SHP77 treated with DMSO at 0.1 percent for 48 hours (cell line): ENCODE measurements around the gene RNF135.
"Not testable (repeated sequence)": the region's sequence is repeated elsewhere in the genome, so short reads cannot be mapped to it uniquely, and the experiment has no call there.

Experiments used
- DNase-seq: peaks from one replicate; lab custom pipeline; 2025; lab: John Stamatoyannopoulos, UW

Gene RNF135

DNA sequence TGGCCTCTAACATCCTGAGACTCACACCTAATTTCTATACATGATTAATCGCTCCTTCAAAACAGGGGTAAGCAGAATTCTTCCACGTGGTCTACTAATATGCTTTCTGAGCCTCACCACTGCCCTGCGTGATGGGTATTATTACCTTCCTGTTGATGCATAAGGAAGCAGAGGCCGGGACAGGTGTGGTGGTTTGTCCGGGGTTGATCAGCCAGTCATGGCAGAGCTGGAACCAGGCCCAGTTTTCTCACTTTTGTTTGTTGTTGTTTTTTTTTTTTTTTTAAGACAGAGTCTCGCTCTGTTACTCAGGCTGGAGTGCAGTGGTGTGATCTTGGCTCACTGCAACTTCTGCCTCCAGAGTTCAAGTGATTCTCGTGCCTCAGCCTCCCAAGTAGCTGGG, 31.2 kb downstream of the RNF135 start:
- DNase-seq, result no peak

DNA sequence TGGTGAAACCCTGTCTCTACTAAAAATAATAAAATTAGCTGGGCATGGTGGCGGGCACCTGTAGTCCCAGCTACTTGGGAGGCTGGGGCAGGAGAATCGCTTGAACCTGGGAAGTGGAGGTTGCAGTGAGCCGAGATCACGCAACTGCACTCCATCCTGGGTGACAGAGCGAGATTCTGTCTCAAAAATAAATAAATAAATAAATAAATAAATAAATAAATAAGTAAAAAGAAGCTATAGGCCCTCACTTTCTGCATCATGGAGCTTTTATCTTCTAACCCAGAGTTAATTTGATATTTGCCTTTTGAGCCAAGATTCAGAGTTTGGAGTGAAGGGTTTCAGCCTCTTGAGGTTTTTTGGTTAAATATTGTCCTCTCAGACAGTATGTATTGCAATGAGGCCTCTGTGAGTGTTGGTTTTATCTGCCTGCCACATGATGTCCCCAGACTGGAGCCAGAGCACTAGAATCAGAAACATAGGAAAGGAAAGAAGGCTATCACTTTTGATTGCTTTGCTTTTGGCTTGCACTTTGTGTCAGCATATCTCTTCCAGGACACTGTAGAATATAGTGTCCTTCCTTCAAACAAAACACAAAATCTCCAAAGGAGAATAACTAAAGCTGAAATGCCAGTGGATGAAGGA, 32.5 kb downstream of the RNF135 start:
- no peak for DNase-seq

DNA sequence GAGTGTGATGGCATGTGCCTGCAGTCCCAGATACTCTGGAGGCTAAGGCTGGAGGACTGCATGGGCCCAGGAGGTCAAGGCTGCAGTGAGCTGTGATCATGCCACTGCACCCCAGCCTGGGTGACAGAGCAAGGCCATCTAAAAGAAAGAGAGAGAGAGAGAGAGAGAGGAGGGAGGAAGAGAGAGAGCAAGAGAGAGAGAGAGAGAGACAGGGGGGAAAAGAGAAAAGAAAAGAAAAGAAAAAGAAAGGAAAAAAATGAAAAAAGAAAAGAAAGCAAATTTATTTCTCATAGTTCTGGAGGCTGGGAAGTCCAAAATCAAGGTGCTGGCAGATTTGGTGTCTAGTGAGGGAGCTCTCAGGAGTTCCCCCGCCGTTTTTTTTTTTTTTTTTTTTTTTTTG, 33.3 kb downstream of the RNF135 start:
- DNase-seq, result no peak

DNA sequence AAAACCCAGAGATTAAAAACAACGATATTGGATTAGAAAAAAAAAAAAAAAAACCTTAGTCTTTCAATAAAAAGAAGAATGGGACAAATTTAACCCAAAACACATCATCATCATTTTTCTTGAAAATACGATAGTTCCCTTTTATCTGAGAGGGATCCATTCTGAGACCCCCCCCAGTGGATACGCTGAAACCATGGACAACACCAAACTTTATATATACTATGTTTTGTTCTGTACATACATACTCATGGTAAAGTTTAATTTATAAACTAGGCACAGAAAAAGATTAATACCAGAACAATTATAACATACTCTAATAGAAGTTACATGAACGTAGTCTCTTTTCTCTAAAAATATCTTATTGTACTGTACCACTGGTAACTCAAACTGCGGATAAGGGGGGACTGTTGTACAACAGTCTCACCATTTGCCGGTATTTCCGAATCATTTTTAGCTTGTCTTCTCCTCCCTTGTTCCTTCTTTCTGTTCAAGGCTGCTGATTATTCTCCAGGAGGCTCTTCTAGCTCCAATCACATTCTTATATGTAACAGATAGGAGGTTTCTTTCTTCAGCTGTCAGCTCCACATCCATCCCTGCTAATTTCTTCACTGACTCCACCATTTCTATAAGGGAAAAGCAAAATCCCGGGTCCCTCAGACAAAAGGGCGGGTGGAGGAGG, 37.0 kb downstream of the RNF135 start:
- no peak for DNase-seq

DNA sequence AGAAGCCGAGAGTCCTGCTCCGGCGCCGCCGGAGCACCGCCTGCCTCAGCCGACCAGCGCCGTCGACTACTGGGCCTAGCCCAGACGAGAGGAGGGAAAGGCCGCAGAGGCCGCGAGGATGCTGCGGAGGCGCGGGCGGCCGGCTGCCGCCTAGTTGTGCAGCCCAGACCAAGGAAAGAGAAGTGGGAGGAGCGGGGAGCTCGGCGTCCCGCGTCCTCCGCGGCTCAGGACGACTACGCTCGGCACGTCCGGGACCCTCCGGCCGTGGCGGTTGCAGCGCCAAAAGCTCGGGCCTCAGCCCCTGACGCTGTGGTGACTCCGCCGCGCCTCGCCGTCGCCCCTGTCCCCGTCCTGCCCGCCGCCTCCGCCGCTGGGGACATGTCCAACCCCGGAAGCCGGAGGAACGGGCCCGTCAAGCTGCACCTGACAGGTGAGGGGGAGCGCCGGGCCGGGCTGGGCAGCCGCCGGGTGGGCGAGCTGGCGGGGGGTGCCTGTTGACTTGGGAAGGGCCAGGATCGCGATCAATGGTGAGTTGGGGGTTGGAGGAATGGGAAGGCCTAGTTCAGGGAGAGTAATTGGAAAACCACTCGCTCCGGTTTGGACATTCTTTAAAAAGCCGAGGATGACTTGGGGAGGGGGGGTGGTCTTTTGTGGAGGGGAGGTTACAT, 37.7 kb downstream of the RNF135 start:
- DNase-seq, result no peak

DNA sequence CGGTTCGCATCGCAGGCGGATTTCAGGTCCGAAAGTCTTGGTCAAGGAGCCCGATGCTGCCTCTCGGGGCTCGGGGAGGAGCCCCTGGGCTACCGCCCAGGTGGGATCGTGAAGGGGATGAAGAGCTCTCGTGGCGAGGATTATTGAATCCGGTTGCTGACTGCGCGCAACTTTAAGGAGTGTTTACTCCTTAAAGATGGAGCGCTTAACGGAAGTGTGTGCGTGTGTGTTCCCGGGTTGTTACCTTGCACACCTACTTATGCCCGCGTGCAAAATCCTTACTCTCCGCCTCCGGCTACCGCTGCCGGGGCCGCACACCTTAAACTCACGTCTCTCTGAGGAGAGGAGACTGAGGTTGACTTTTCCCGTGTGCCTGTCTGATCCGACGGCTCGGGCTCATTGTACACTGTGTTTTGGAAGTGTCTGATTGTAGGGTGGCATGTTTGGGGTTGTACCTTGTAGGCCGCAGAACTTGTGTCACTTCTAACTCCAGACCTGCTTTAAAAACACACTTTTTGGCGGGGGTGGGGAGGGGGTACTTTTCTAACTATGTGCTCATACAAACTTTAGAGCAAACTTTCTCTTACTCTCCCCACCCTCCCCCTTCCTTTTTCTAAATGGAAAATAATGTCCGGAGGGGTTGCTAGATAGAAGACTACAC, 38.3 kb downstream of the RNF135 start:
- DNase-seq, result not testable (repeated sequence)

DNA sequence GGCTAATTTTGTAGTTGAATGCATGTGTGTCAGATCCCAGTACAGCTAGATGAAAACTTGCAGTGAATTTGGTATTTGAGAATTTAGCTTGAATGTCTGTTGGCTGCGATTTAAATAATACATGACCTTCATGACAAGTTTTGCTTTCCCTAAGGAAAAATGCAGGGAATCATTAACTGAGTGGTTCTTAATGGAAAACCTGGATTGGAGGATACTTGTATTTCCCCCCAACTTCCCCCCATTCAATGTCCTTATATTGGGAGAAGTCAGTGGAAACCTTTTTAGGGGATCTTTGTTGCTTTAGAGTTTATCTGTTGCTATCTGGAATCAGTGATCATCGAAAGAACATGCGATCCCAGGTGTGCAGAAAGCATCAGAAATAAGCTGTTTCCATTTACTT, 39.2 kb downstream of the RNF135 start:
- DNase-seq, result not testable (repeated sequence)

DNA sequence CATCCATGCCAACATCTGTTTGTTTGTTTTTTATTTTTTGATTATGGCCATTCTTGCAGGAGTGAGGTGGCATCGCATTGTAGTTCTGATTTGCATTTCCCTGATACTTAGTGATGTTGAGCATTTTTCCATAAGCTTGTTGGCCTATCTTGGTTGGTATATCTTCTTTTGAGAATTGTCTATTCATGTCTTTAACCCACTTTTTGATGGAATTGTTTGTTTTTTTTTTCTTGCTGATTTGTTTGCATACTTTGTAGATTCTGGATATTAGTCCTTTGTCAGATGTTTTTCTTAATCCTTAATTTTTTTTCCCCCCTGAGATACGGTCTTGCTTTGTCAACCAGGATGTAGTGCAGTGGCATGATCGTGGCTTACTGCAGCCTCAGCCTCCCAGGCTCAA, 43.0 kb downstream of the RNF135 start:
- DNase-seq, result no peak

DNA sequence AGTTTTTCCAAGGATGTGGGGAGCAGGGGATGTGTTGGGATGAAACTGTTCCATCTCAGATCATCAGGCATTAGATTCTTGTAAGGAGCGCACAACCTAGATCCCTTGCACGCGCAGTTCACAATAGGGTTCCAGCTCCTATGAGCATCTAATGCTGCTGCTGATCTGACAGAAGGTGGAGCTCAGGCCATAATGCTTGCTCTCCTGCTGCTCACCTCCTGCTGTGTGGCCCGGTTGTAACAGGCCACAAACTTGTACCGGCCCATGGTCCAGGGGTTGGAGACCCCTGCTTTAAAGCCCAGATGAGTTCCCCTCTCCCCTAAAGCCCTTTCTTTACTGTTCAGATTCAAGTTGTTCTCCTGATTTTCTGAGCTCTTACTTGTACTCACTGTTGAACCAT, 44.8 kb downstream of the RNF135 start:
- DNase-seq, result no peak

DNA sequence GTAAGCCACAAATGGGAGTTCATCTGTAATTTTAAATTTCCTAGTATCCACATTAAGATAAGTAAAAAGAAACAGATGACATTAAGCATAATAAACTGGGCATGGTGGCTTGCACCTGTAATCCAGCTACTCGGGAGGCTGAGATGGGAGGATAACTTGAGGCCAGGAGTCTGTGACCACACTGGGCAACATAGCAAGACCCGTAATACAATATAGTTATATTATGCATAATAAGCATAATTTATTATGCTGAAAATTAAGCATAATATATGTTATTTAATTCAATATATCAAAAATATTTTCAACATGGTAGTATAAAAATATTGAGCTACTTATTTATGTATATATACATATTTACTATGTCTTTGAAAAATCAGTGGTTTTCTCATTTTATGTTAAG, 48.2 kb downstream of the RNF135 start:
- DNase-seq, result no peak

DNA sequence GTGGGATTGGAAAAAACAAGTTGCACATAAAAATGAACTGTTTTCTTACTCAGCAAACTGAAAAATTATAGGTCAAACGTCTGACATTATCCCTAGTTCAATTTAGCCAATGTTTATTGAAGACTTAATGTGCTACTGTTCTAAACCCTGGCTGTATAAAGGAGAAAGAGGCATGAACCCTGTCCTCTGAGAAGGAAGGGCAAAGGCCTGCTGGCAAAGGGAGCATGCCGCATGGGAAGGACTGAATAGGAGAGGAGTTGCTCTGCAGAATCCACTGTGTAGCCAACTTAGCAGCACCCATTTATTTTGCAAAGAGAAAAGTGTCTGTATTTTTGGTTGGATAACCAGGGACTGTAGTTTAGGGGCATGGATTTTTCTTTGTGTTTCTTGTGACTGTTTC, 52.3 kb downstream of the RNF135 start:
- not testable (repeated sequence) for DNase-seq

DNA sequence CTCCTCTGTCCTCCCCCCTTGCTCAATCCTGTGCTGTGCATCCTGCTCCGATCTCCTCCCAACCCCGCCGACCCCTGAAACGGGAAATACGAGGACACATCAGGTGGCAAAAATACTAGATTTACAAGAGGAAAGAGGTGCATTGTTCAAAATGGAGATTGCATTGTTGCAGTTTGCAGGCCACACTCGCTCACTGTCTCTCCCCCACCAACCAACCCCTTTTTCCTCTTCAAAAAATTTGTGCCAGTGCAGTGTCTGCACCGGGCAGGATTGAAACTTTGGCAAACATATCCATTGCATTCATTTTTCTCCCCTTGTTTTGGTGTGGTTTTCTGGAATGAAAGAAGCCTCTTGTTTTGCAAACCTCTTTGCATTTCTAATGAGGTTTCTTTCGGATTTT, 61.0 kb downstream of the RNF135 start:
- DNase-seq, result no peak

DNA sequence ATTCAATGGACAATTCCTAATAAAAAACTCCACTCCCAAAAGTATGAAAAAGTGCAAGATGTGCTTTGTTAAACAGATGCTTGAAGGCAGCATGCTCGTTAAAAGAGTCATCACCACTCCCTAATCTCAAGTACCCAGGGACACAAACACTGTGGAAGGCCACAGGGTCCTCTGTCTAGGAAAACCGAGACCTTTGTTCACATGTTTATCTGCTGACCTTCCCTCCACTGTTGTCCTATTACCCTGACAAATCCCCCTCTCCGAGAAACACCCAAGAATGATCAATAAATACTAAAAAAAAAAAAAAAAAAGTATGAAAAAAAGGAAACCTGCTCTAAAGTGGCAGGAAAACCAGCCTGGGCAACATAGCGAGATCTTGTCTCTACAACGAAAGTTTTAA, 64.8 kb downstream of the RNF135 start:
- DNase-seq, result not testable (repeated sequence)

DNA sequence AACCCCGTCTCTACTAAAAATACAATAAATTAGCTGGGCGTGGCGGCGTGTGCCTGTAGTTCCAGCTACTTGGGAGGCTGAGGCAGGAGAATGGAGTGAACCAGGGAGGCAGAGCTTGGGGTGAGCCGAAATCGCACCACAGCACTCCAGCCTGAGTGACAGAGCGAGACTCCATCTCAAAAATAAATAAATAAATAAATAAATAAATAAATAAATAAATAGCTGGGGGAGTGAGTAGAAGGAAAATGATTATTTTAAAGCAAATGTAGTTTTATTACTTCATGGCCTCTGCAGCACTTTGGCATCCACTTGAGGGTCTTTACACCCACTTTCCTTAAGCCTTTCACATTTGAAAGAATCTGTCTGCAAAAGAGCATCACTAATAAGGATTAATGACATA, 70.0 kb downstream of the RNF135 start:
- not testable (repeated sequence) for DNase-seq

DNA sequence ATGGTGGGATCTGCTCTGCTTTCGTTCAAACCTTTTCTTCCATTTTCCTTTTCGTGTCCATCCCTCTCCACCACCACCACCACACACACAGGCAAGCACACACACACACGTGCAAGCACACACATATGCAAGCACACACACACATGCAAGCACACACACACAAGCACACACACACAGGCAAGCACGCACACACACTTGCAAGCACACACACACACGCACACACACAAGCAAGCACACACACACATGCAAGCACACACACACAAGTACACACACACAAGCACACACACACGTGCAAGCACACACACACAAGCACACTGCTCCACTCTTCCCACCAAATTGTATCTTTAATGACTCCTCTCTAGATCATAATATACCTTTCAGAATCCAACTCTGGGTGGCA, 71.5 kb downstream of the RNF135 start:
- not testable (repeated sequence) for DNase-seq

DNA sequence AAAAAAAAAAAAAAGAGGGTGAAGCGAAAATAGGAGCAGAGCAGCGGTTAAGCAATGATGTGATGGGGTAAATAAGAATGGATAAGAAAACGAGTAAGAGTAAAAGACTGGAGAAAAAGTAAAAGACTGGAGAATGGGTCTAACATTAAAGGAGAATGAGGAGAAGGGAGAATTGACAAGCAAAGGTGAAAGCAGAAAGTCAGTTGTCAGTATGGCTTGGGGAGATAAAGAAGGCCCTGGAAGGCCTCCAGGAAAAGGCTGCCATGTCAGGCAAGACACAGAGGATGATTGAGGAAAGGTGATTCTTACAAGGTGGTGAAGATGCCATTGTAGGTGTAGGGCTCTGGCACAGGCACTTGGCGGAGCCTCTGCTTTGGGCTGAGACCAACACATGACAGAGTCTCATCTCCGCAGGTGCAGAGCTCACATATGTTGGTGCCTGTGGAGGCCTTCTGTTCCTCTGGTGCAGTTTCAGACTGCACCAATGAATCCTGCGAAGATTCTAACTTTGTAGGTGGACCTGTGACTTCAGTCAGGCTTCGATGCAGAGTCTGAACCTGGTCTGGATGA, 76.1 kb downstream of the RNF135 start:
- DNase-seq, result not testable (repeated sequence)

DNA sequence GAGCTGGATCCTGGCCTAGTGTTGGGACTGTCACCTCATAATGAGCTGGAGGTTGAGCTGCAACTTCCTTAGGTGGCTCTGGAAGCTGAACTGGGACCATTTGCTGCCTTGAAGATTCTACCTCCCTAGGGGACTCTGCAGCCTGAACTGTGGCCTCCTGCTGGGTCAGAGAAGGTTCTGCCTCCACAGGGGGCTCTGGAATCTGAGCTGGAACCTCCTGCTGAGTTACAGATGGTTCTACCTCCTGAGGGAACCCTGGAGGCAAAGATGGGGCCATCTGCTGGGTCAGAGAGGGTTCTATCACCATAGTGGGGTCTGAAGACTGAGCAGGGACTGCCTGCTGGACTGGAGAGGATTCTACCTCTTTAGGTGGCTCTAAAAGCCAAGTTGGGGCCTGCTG, 77.3 kb downstream of the RNF135 start:
- no peak for DNase-seq

DNA sequence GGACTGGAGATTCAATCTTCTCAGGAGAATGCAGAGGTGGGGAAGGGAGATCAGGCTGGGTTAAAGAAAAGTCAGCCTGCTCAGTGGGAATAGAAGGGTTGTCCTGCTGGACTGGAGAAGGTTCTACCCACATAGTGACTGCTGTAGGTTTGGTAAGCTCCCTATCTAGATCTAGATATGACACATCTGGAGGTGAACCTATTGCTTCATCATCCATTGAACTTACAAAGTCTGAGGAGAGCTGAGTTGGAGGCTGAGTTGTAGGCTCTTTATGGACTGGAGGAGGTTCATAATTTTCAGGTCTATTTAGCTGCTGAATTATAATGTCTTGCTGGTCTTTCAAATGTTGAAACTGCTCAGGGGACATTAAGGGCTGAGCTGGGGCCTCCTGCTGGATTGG, 77.9 kb downstream of the RNF135 start:
- no peak for DNase-seq
